Prostate gland (tissue), 2 donors: Measurements from ENCODE around the gene SAMHD1. TPM values are rescaled to one million over a fixed set of nuclear protein-coding genes. Genes with fewer than 3 reads are reported as not detected.
A peak's percentile ranks its signal among the peaks of the same experiment; 100 is the strongest.
"Not testable (repeated sequence)": the region's sequence is repeated elsewhere in the genome, so short reads cannot be mapped to it uniquely, and the experiment has no call there.

ENCODE experiments used
- DNase-seq: peaks from one replicate; pipeline ENCODE4 v3.0.0-alpha.2; 2019; ENCODE audit warnings: low spot score
- H3K27ac ChIP-seq, 2 donors: fragments of 200-600 bp; sonication (generic); 2 replicates each; pipeline ENCODE4 v1.5.1; 2017 to 2019
- H3K27me3 ChIP-seq: fragments of 200-600 bp; sonication (generic); replicated peaks from 2 replicates; pipeline ENCODE4 v1.5.1; 2019; ENCODE audit not compliant: insufficient read depth
- H3K36me3 ChIP-seq, 2 donors: fragments of 200-600 bp; sonication (generic); 1 replicate in 1 of 2; 2 replicates in 1 of 2; pipeline versions ENCODE4 v1.5.1 to v1.8.1; 2017 to 2019
- H3K4me1 ChIP-seq: fragments of 200-600 bp; sonication (generic); replicated peaks from 2 replicates; pipeline ENCODE4 v1.5.1; 2019
- H3K4me3 ChIP-seq, 2 donors: fragments of 200-600 bp; sonication (generic); 2 replicates each; pipeline ENCODE4 v1.5.1; 2017 to 2019
- H3K9me3 ChIP-seq: fragments of 200-600 bp; sonication (generic); 2 replicates; pipeline ENCODE4 v1.5.1; 2017
- POLR2A ChIP-seq: fragments of 450-650 bp; IDR thresholded peaks from one replicate; pipeline ENCODE4 v1.6.1; 2016; ENCODE audit warnings: antibody characterized with exemption, mild to moderate bottlenecking
- POLR2AphosphoS5 ChIP-seq: sonication (generic); formaldehyde crosslinking; IDR thresholded peaks from one replicate; pipeline ENCODE4 v1.6.1; 2017; ENCODE audit warnings: antibody characterized with exemption
- WGBS: methylation state at CpG from one replicate; pipeline ENCODE4 v1.1.5; 2018; 5-methylcytosine and 5-hydroxymethylcytosine counted together
- intact Hi-C: fragments of 100-400 bp; cut with DNase I; formaldehyde crosslinking; loops from one replicate; pipeline ENCODE4 v1.14.2; 2022
- total RNA-seq, 2 donors: library from RNA; depleted of rRNA; stranded (reverse); fragments of >200 nt; gene quantifications; one replicate each; pipeline ENCODE4 v1.1.0, GENCODE V29; 2016
- TF ChIP-seq, protein P1 (sequence below), 4 experiments: fragments of 200-600 bp in 2 of 4; fragments of 450-650 bp in 2 of 4; sonication (generic) in 2 of 4; IDR thresholded peaks; 1 replicate in 3 of 4; 2 replicates in 1 of 4; pipeline ENCODE4 v1.5.1; 2016 to 2019; ENCODE audit warnings: antibody characterized with exemption in 4 of 4, mild to moderate bottlenecking in 2 of 4, moderate library complexity in 2 of 4

SAMHD1 gene
- total RNA-seq, 2 donors from 2014 or later: 24.9 to 72.2 TPM

DNA sequence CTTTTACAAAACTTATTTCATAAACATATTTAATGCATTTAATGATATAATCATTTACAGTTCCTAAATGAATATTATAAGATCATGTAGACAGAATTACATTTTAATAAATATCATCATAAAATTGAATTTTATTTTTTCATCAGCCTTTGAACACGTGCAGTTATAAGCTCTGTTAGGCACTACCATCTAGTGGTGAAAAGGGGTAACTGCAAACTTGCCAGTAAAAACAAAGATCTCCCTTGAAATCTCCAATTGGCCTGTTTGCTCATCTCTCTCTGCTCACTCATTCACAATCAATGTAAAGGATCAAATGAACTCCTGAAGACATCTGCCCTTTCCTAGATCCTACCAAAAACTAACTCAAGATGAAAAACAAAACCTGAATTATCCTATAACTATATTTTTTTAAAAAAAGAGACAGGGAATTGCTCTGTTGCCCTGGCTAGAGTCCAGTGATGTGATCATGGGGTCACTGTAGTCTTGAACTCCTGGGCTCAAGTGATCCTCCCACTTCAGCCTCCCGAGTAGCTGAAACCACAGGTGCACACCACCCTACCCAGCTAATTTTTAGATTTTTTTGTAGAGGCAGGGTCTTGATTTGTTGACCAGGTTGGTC is 31.7 kb downstream of the SAMHD1 start:
- H3K36me3 ChIP-seq: no peaks in the 10 kb centered on the region
- H3K9me3 ChIP-seq: no peaks in the 10 kb centered on the region
- H3K27ac ChIP-seq: no peak overlapping the region
- no peaks in the 10 kb centered on the region for H3K4me1 ChIP-seq
- H3K4me3 ChIP-seq: no peak overlapping the region
- peak; percentile 20 for DNase-seq
- H3K27me3 ChIP-seq: no peaks in the 10 kb centered on the region
- 9% methylated on average over 2 of the region's 2 CpGs for WGBS
- intact Hi-C loops: no loop called here
- no peak for TF ChIP-seq POLR2A
- TF ChIP-seq, protein P1, sequence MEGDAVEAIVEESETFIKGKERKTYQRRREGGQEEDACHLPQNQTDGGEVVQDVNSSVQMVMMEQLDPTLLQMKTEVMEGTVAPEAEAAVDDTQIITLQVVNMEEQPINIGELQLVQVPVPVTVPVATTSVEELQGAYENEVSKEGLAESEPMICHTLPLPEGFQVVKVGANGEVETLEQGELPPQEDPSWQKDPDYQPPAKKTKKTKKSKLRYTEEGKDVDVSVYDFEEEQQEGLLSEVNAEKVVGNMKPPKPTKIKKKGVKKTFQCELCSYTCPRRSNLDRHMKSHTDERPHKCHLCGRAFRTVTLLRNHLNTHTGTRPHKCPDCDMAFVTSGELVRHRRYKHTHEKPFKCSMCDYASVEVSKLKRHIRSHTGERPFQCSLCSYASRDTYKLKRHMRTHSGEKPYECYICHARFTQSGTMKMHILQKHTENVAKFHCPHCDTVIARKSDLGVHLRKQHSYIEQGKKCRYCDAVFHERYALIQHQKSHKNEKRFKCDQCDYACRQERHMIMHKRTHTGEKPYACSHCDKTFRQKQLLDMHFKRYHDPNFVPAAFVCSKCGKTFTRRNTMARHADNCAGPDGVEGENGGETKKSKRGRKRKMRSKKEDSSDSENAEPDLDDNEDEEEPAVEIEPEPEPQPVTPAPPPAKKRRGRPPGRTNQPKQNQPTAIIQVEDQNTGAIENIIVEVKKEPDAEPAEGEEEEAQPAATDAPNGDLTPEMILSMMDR (IDR thresholded peaks at IDR 0.05): peak; percentile 48 to 85 (median 80)
- peak; percentile 28 for TF ChIP-seq POLR2AphosphoS5

DNA sequence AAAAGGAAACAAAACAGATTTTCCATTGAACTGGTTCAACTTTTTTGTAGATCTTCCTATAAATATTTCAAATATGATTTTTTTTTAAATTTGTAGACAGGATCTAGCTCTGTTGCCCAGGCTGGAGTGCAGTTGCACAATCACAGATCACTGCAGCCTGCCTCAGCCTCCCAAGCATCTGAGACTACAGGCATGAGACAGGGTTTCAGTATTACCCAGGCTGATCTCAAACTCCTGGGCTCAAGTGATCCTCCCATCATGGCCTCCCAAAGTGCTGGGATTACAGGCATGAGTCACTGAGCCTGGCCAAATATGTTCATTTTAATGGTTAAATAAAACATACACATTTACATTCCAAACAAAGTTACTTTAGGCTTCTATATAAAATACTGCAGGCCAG is 33.6 kb downstream of the SAMHD1 start:
- no peaks in the 10 kb centered on the region for H3K4me1 ChIP-seq
- H3K27me3 ChIP-seq: no peaks in the 10 kb centered on the region
- intact Hi-C loops: no loop called here
- no peak overlapping the region for H3K4me3 ChIP-seq
- H3K36me3 ChIP-seq: no peaks in the 10 kb centered on the region
- no peak overlapping the region for H3K27ac ChIP-seq
- H3K9me3 ChIP-seq: no peaks in the 10 kb centered on the region
- TF ChIP-seq, protein P1 (IDR thresholded peaks at IDR 0.05): no peak
- TF ChIP-seq POLR2AphosphoS5 (no peak), POLR2A (no peak)
- no peak for DNase-seq

DNA sequence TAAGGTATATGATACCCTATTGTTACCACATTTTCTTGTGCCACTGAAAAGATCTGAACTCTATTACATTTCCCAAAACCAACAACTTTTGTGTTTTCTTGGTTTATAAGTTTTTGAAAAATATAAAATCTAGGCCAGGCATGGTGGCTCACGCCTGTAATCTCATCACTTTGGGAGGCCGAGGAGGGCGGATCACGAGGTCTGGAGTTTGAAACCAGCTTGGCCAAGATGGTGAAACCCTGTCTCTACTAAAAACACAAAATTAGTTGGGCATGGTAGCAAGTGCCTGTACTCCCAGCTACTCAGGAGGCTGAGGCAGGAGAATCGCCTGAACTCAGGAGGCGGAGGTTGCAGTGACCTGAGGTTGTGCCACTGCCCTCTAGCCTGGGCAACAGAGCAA is 34.3 kb downstream of the SAMHD1 start:
- DNase-seq: no peak
- Histone ChIP-seq H3K9me3 (no peaks in the 10 kb centered on the region), H3K4me3 (no peak overlapping the region), H3K4me1 (no peaks in the 10 kb centered on the region), H3K27ac (no peak overlapping the region), H3K27me3 (no peaks in the 10 kb centered on the region), H3K36me3 (no peaks in the 10 kb centered on the region)
- intact Hi-C loops: no loop called here
- WGBS: 98% methylated on average over 6 of the region's 6 CpGs
- TF ChIP-seq POLR2AphosphoS5: no peak
- TF ChIP-seq, protein P1 (IDR thresholded peaks at IDR 0.05): no peak
- no peak for TF ChIP-seq POLR2A

DNA sequence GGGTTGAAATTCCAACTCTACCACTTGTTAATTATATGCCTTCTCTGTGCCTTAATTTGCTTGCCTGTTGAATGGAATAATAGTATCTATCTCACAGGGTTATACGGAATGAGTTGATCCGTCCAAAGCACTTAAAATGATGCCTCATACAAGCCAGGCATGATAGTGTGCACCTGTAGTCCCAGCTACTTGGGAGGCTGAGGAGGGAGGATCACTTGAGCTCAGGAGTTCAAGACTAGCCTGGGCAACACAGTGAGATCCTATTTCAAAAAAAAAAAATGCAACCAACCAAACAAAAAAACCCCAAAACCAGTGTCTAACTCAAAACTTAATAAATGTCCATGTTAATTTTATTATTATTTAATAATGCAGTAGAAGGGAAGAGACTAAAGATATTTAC is 35.3 kb downstream of the SAMHD1 start:
- TF ChIP-seq POLR2AphosphoS5 (no peak), POLR2A (no peak)
- TF ChIP-seq, protein P1 (IDR thresholded peaks at IDR 0.05): no peak
- Histone ChIP-seq H3K36me3 (no peaks in the 10 kb centered on the region), H3K4me3 (no peak overlapping the region), H3K27me3 (no peaks in the 10 kb centered on the region), H3K27ac (no peak overlapping the region), H3K9me3 (no peaks in the 10 kb centered on the region), H3K4me1 (no peaks in the 10 kb centered on the region)
- WGBS: 95% methylated on average over 2 of the region's 2 CpGs
- intact Hi-C loops: no loop called here
- no peak for DNase-seq

DNA sequence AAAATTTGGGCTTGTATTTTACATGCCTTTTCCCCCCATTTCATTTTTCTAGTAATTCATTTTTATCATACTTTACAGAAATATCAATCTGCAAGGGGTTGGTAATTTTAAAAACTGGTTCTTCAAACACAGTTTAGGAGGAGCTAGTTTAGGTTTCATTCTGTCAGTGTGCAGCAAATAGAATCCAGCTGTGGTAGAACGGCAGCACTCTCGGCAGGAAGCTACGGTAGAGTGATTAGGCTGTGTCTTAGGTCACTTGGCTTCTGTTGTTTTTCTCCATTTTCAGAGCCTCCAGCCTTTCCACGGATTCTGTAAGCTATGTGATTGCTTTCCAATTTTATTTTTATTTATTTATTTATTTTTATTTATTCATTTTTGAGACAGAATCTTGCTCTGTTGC is 42.9 kb downstream of the SAMHD1 start:
- H3K9me3 ChIP-seq: no peaks in the 10 kb centered on the region
- DNase-seq: no peak
- no peak overlapping the region for H3K27ac ChIP-seq
- intact Hi-C loops: no loop called here
- no peak for TF ChIP-seq POLR2A
- TF ChIP-seq, protein P1 (IDR thresholded peaks at IDR 0.05): no peak
- TF ChIP-seq POLR2AphosphoS5: no peak
- H3K27me3 ChIP-seq: no peaks in the 10 kb centered on the region
- no peaks in the 10 kb centered on the region for H3K36me3 ChIP-seq
- no peak overlapping the region for H3K4me3 ChIP-seq
- no peaks in the 10 kb centered on the region for H3K4me1 ChIP-seq
- WGBS: 63% methylated on average over 4 of the region's 4 CpGs

DNA sequence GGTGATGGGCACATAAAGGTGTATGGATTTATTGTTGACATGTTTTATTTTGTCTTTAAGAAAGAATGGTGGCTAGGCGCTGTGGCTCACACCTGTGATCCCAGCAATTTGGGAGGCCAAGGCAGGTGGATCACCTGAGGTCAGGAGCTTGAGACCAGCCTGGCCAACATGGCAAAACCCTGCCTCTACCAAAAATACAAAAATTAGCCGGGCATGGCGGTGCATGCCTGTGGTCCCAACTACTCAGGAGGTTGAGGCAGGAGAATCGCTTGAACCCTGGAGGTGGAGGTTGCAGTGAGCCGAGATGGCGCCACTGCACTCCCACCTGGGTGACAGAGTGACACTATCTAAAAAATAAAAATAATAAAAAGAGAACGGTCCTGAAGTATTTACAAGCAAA is 45.4 kb downstream of the SAMHD1 start:
- H3K27ac ChIP-seq, DNase-seq, H3K36me3 ChIP-seq, H3K27me3 ChIP-seq, H3K9me3 ChIP-seq, intact Hi-C loops, H3K4me1 ChIP-seq, H3K4me3 ChIP-seq: not testable (repeated sequence)
- WGBS: 91% methylated on average over 7 of the region's 7 CpGs

DNA sequence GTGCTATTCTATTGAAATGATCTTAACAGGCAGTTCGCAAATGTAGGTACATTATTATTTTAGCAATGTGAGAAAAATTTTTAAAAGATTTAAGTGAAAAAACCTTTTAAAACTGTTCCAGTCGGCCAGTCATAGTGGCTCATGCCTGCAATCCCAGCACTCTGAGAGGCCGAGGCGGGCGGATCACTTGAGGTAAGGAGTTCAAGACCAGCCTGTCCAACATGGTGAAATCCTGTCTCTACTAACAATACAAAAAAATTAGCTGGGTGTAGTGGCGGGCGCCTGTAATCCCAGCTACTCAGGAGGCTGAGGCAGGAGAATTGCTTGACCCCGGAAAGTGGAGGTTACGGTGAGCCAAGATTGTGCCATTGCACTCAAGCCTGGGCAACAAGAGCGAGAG is 45.9 kb downstream of the SAMHD1 start:
- H3K4me3 ChIP-seq, H3K27ac ChIP-seq, H3K4me1 ChIP-seq, H3K9me3 ChIP-seq, DNase-seq, H3K27me3 ChIP-seq, intact Hi-C loops, H3K36me3 ChIP-seq: not testable (repeated sequence)
- 94% methylated on average over 10 of the region's 10 CpGs for WGBS
